Left hindlimb (tissue), 1 donor: ENCODE data around the gene SORD.
"Not testable (repeated sequence)": the region's sequence is repeated elsewhere in the genome, so short reads cannot be mapped to it uniquely, and the experiment has no call there.

Source experiments
- DNase-seq: peaks from one replicate; pipeline ENCODE4 v3.0.0-alpha.2; 2018

The SORD gene

DNA sequence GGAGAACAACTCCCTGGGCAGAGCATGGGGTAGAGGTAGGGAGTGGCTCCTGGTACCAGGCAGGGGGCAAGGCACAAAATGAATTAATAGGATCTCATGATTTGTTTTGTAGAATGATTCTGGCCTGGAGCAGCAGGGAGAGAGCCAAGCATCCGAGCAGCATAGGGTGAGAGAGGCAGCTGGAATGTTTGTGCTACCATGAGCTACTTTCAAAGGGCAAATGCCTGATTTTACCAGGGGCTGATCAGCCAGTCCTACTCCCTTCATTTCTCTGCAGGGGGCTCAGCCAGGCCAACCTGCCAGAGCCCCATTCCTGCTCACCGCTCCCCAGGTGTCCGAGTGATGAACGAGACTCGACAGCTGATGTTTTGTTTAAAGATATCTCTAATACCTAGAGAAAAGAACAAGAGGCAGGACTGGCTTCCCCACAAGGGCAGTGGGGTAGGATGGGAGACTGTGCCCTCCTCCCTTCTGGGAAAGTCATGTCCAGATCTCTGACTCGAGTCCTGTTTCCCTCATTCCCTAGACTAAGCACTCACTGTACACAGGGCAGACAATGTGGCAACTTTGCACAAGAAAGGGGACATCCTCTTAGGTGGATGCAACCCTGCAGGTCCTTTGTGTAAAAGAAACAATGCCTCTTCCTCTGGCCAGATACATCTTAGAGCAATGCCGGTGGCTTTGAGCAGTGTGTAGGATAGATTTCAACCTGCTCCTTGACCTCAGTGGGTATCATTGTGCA is 78.1 kb downstream of the SORD start:
- DNase-seq: no peak

DNA sequence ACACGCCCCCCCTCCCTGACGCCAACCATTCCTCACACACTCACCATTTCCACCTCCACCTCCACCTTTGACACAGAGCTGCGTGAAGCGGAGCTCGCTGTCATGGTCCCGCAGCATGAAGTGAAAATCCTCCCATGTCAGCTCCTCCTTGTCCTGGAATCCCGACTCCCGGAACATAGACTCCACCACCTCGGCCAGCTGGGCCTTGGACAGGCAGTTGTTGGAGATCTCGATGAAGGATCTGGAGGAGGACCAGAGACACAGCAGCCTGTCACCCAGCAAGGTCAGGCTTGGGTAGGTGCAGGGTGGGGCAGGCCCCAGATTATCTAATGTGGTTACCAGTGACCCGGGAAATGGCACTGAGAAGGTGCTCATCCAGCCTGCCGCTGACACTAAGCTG is 78.8 kb downstream of the SORD start:
- DNase-seq: no peak

DNA sequence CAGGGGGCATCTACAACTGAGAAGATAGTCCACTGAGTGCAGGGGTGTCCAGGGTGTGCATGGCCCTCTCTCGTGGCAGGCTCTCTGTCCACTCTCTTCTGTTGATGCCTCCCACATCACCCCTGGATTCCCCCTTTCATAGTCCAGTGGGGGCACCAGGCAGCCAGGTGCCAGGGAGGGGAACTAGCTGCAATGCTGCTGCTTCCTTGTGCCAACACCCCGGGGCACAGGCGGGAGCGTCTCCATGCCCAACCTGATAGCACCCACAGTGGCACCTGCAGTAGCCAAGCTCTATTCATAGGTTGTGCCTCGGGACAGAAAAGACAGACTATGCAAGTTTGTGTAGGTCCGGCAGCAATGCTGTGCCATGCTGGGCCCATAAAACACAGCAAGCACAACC is 79.2 kb downstream of the SORD start:
- no peak for DNase-seq

DNA sequence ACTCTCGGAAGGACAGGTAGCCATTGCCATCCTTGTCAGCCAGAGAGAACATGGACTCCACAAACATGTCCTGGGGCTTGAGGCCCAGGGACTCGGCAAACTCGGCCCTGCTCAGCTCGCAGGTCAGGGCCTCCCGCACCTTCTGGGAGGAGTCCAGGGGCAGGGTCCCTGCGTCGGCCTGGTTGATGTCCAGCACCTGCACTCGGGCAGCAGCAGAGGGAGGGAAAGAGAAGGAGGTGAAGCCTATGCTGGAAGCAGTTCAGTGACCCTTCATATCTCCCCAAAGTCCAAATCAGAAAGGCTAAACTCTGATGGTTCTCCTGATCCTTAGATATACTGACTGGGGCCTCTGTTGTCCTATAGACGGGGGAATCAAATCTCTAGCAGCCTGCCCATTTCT is 81.2 kb downstream of the SORD start:
- DNase-seq: not testable (repeated sequence)

DNA sequence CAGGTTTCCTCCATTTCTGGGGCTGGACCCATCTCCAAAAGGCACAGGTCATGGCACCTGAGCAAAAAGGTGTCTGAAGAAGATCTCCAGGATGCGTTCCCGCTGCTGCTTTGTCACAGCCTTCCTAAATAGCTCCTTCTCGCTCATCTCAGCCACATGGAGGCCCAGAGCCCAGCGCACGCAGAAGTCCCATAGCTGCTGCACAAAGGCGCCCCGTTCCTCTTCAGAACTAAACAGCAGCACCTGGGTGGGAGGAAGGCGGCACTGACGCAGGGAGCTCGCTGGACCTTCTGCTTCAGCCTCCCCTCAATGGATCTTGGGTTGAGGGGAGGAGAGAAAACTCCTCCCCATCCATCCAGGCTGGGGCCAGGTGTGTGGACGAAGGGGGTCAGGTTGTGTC is 82.6 kb downstream of the SORD start:
- no peak for DNase-seq

DNA sequence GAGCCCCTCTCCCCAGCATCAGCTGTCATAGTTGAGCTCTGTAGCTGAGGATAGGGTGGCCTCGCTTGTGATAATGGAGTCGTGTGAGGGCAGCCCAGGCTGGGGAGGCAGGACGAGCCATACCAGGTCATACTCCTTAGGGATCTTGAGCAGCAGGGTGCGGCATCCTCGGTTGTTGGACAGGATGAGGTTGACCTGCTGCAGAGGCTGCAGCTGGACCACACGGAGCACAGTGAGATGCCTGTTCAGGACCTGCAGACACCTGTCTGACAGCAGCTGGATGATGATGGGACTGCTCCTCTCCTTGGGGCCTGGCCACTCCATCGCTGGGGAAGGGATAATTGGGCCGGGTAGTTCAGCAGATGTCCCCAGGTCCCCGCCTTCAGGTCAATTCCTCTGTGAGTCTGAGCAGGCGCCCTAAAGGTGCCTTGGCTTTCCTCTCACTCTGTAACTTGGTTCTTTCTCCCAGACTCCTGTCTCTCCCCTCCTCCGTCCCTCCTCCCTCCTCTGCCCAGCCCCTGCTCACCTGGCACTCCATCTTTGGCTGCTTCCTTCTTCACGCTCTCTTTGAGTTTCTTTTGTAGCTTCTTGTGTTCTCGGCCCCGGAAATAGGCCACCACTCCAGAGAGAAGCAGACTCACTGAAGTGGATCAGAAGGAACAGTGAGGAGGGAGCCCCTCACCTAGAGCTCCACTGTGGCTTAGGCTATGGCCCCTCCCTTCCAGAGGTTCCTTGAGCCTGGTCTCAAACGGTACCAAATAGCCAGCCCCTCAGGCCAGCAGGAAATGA is 83.2 kb downstream of the SORD start:
- DNase-seq: no peak

DNA sequence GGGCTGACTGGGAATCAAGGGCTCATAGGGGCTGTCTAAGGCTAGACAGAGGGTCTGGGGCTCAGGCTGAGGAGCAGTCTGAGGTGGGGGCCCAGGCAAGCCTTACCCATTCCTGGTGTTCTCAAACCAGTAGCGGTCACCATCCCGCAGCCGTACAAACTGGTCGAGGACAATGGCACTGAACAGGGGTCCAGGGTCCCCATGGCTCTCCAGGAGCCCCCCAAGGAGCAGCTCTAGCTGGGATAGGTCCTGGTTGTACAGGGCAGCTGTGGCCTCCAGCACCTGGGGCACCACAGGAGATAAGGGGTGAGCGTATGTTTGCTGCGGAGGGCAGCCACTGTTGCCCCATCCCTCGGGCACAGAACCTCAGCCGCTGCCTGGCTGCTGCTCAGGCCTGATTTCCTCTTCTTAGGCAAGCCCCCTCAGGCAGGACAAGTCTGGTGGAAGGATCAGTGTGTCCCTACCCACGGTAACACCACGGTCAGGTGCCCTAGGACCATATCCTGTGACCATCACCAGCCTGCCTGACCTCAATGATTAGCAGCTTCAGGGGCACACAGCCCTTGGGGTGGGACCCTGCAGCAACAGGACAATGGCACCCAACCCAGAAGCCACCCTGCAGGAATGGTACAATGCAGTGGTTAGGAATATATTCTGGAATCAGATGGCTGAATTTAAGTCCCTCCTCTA is 85.1 kb downstream of the SORD start:
- DNase-seq: no peak

DNA sequence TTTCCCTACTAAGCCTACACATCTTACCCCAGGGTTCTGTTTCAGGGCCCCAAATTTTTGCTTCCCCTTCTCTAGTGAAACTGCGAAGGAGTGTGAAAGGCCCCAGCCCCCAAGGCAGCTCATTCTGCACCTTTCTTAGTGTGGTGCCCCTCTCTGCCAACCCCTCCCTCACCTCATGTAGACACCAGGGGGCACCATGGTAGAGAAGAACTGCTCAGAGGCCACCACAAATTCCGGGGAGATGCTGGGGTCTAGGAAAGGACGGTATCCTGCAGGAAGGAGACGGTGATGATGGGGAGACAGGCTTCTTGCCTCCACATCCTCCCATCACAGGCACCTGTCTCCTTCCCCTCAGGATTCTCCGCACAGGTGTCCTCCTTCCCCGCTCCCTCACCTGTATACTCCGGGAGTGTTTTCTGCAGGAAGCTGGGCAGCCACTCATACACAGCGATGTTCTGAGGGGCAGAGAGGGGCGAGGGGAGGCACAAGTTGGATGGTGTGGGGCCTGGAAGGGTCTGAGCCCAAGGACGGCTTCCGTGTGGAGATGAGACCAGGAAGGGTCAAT is 87.3 kb downstream of the SORD start:
- no peak for DNase-seq

DNA sequence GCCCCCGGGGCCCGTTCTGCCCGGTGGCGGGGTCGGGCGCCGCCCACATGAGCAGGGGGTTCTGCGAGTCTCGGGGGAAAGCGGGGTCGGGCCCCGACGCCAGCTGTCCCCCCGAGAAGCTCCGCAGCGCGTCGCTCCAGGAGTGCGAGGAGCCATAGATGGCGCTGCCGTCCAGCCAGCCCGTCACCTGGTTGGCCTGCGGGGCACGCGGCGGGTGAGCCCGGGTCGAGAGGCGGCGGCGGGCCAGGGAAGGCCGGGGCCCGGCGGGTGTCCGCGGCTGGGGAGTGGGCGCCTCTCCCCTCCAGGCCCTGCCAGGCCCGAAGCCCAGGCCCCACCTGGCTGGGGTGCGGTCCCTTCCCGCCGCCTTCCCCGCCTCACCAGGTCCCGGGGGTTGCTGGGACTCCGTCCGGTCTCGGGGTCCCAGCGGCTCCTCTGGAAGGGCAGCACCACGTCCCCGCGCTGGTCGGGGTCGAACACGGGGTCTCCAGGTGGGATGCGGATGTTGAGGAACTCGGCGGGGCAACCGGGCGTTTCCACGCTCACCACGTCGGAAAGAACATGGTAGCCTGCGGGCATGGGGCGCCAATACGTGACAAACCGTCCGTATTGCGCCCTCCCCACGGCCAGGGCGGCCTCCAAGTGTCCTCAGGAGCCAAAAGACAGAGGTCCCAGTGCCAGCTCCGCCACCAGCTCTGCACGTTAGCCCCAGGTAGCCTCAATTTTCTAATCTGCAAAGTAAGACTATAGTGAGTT is 88.6 kb downstream of the SORD start:
- DNase-seq: no peak

DNA sequence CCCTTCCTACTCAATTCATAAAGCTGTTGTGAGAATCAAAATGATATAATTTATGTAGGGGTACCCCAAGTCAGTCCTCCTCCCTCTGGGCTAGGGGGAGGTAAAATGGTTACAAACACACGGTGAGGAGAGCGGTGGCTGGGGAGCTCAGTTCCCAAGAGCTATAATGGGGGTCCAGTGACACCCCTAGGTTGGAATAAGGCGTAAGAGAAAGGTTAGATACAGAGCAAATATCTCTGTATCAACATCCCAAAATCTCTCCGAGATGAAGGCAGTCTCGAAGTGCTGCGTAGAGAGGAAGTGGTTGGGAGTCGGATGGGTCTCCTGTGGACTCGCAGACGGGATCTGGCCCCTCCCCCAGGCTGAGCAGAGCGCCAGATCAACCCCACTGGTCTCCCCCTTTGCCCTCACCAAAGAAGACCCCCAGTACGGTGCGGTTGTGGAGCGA is 89.2 kb downstream of the SORD start:
- DNase-seq: no peak

DNA sequence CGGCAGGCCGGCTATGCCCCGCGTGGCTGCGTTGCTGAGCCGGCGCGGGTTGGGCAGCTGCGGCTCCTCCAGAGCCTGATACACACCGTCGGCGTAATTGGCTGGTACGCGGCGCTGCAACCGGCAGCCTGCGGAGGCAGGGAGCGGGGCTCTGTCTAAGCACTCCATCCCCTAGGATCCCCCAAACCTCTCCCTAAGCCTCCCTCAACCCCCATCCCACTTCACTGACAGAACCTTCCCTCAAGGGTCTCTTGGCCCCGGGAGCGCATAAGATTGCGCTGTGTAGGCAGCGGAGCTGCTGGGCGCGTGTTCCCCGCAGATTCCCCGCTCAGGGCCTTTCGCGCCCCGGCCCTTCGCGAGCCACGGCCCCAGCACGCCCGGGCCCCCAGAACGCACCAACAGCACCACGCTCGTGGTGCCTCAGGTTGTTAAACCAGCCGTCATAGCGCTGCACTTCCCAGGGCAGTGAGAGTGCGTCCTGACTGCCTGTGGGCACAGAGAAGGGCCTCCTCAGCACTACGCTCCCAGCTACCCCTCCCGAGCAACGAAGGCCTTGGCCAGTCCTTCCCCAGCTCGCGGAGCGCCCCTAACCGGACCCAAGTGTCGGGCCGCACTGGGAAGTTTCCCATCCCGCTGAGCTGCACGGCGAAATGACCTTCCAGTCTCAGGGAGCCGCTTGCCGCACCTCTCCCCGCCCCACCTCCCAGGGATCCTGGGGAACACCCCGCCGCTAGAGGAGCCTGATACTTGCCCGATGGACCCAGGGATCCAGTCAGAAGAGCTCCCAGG is 89.8 kb downstream of the SORD start:
- no peak for DNase-seq

DNA sequence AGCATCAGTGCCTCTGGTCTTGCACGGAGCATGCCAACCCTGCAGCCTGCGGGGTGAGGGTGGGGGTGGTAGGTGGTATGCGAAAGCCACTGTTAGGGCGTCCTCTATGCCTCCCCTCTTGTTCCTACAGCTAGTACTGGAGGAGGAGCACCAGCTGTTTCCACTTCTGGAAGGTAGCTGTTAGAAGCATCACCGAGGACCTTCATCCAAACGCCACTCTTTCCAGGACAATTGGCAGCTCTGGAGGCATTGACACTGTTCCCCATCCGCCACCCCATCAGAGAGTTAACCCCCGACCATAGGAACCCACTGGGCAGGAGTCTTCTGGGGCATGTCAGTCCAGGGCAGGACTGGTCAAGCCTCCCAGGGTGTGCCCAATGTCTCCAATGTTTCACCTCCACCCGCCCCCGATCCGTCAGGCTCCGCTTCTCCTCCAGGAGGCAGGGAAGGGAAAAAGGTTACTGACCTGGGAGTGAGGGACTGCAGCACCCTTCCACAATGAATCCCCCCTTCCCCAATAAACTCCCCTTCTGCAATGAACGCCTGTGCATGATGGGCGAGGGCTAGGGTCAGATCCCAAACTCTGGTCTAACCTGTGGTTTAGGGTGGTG is 90.5 kb downstream of the SORD start:
- no peak for DNase-seq

DNA sequence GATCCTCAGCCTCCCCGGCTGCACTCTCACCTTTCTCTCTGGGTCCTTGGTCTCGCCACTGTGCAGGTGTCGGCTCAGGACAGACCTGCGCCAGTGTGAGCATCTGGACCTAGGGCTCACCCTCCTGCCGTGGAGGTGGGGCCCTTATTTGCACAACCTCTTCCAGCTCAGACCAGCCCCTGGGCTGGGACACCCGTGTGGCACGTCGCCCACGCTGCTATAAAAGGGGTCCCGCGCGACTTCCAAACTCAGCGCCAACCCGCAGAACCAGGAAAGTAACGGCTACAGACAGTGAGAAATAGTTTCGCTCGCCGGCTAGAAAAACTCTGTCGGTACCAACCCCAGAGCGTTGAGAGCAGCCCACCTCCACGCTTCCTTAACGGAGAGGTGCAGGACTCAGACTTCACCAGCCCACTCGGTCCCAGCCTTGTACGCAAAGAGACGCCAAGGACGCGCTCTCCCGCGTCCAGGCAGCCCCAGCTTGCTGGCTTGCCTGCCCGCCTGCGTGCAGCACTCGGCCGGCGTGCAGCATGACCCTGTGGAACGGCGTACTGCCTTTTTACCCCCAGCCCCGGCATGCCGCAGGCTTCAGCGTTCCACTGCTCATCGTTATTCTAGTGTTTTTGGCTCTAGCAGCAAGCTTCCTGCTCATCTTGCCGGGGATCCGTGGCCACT is 91.2 kb downstream of the SORD start, which contains the start of the genes DUOX2 and DUOXA2:
DUOX2 (minus strand) TSS at position 97 of the 675 bp plus-strand sequence. CDS start 761 bp downstream, outside the sequence.
DUOXA2 (plus strand) TSS at position 251 of the 675 bp plus-strand sequence; CDS start at position 531, 280 bp downstream.
- DNase-seq: no peak

DNA sequence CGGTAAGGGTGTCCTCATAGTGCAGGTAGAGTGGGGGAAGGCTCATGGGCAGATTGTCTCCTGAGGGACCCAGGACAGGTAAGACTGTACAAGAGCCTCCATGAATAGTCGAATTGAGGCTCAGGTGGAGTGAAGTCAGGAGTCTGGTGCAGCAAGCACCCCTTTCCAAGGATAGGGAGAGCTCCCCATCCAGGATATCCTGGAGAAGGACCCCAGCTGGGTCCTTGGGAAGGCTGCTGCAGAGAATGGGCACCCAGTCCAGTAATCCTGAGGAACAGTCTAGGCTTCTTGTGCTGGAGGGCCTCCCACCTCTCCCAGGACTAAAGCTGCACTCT is 91.7 kb downstream of the SORD start:
- DNase-seq: no peak

DNA sequence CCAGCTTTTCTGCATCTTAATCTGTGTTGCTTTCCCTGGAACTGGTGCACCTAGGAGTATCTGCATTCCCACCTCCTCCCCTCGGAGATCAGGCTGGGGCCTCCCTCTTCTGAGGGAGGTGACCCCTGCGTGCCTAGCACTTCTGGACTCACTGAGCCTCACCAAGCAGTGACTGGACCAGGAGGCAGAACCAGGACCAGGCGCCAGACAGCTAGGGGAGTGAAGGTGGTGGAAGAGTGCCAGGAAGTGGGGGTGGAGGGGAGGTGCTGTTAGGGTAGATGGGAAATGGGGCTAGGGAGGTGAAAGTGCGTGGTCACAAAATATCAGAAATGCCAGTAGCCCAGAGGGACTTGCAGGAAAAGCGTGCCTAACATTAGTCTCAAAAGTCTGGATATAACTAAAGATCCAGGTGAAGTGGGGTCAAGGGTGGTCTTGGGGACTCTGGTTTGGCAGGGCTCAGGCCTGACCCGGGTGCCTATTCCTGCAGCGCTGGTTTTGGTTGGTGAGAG is 92.4 kb downstream of the SORD start:
- DNase-seq: no peak

DNA sequence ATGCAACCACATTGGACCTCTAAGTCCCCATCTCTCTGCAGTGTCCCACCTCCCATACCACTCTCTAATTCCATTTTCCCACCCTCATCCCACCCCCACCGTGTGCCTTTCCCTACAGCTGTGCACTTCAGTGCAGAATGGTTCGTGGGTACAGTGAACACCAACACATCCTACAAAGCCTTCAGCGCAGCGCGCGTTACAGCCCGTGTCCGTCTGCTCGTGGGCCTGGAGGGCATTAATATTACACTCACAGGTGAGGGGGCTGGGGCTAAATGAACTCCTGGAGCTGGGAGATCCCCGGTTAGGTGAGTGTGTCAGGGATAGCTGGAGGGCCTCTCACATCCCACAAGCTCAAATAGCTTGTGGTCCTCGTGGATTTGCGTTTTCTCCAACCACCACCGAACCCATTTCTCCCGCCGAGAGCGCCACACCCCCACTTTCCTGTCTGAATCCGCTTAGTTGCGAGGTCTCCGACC is 93.0 kb downstream of the SORD start:
- DNase-seq: no peak

DNA sequence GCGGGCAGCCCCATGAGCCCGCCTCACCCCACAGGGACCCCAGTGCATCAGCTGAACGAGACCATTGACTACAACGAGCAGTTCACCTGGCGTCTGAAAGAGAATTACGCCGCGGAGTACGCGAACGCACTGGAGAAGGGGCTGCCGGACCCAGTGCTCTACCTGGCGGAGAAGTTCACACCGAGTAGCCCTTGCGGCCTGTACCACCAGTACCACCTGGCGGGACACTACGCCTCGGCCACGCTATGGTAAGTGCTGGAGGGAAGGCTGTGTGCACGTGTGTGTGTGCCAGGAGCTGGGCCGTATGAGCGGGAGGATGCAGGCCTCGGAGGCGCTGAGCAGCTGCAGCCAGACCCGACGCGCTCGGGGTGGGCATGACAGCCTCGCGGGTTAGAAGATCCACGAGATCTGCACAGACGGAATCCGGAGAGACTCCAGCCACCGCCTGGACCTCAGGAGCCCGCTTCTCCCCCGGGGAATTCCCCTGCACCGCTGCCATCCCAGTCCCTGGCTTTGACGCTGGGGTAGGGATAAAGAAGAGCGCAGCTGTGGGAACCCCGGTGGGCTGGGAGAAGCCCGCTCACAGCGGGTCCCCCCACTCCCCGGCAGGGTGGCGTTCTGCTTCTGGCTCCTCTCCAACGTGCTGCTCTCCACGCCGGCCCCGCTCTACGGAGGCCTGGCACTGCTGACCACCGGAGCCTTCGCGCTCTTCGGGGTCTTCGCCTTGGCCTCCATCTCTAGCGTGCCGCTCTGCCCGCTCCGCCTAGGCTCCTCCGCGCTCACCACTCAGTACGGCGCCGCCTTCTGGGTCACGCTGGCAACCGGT is 93.7 kb downstream of the SORD start:
- DNase-seq: no peak

DNA sequence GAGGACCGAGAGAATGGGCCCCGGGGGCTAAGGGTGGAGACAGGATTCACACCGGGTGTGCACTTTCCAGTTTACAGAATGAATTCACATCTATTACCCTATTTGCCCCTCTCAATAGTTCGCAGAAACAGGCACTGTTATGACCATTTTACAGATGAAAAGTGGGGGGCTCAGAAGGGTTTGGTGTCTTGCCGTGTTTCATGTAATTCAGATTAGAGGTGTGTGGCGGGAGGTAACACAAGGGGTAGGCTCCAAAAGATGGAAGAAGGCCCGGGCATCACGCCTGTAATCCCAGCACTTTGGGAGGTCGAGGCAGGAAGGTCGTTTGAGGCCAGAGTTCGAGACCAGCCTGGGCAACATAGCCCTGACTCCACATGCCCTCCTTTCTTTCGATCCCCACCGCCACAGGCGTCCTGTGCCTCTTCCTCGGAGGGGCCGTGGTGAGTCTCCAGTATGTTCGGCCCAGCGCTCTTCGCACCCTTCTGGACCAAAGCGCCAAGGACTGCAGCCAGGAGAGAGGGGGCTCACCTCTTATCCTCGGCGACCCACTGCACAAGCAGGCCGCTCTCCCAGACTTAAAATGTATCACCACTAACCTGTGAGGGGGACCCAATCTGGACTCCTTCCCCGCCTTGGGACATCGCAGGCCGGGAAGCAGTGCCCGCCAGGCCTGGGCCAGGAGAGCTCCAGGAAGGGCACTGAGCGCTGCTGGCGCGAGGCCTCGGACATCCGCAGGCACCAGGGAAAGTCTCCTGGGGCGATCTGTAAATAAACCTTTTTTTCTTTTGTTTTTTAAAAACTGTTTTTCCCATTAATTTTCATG is 94.5 kb downstream of the SORD start:
- DNase-seq: no peak
